ENCODE results near the gene RNU1-4.
"Not testable (repeated sequence)": the region's sequence is repeated elsewhere in the genome, so short reads cannot be mapped to it uniquely, and the experiment has no call there.

DNA sequence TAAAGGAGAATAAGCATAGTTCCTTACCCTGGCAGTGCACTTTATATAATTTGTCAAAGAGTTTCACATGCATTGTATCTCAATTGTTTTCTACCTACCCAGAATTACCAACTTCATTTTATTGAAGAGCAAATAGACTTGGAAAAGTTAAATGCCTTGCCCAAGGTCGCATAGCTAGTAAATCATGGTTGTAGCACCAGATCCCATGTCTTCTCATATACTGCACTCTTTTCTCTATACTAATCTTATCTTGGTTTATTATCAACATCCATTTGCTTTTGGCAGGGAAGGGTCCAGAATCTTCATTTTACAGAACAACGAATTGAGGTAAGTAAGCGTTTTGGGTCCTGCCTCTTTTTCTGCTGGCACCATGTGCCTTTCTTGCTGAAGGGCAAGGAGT is 46.9 kb downstream of the RNU1-4 start:
- not testable (repeated sequence) for TF ChIP-seq RCOR1 (conservative IDR thresholded peaks at IDR 0.05; ENCODE audit: low read depth, low read length); CHD4 (IDR thresholded peaks at IDR 0.05); RELA (IDR thresholded peaks at IDR 0.05; ENCODE audit: borderline replicate concordance, partially characterized antibody); BMI1 (IDR thresholded peaks at IDR 0.05; ENCODE audit: borderline replicate concordance); BHLHE40 (IDR thresholded peaks at IDR 0.05; ENCODE audit: borderline replicate concordance in 1 of 2, low read depth in 2 of 2, low read length in 1 of 2); POLR2AphosphoS5 (IDR thresholded peaks at IDR 0.05; ENCODE audit: low read length)
- TF ChIP-seq, protein P1, sequence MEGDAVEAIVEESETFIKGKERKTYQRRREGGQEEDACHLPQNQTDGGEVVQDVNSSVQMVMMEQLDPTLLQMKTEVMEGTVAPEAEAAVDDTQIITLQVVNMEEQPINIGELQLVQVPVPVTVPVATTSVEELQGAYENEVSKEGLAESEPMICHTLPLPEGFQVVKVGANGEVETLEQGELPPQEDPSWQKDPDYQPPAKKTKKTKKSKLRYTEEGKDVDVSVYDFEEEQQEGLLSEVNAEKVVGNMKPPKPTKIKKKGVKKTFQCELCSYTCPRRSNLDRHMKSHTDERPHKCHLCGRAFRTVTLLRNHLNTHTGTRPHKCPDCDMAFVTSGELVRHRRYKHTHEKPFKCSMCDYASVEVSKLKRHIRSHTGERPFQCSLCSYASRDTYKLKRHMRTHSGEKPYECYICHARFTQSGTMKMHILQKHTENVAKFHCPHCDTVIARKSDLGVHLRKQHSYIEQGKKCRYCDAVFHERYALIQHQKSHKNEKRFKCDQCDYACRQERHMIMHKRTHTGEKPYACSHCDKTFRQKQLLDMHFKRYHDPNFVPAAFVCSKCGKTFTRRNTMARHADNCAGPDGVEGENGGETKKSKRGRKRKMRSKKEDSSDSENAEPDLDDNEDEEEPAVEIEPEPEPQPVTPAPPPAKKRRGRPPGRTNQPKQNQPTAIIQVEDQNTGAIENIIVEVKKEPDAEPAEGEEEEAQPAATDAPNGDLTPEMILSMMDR (IDR thresholded peaks at IDR 0.05 in 2 of 3, conservative IDR thresholded peaks at IDR 0.05 in 1 of 3; ENCODE audit: control insufficient read depth in 2 of 3, extremely low read depth in 1 of 3, insufficient read depth in 1 of 3, low read depth in 3 of 3, low read length in 3 of 3), result not testable (repeated sequence)
- TF ChIP-seq, protein P2, sequence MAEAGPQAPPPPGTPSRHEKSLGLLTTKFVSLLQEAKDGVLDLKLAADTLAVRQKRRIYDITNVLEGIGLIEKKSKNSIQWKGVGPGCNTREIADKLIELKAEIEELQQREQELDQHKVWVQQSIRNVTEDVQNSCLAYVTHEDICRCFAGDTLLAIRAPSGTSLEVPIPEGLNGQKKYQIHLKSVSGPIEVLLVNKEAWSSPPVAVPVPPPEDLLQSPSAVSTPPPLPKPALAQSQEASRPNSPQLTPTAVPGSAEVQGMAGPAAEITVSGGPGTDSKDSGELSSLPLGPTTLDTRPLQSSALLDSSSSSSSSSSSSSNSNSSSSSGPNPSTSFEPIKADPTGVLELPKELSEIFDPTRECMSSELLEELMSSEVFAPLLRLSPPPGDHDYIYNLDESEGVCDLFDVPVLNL (IDR thresholded peaks at IDR 0.05; ENCODE audit: low read depth, low read length), result not testable (repeated sequence)
